WTC11 (cell line): Measurements from ENCODE around the gene KCNMA1.

Source experiments
- SP1 ChIP-seq: sonication (generic); formaldehyde crosslinking; conservative IDR thresholded peaks from 2 replicates; pipeline ENCODE4 v1.8.1; 2022; ENCODE audit warnings: missing genetic modification reagents
- TF ChIP-seq, protein P1 (sequence below): fragments of 200-600 bp; IDR thresholded peaks from 2 replicates; pipeline ENCODE4 v1.8.0; 2022; ENCODE audit warnings: antibody characterized with exemption

DNA sequence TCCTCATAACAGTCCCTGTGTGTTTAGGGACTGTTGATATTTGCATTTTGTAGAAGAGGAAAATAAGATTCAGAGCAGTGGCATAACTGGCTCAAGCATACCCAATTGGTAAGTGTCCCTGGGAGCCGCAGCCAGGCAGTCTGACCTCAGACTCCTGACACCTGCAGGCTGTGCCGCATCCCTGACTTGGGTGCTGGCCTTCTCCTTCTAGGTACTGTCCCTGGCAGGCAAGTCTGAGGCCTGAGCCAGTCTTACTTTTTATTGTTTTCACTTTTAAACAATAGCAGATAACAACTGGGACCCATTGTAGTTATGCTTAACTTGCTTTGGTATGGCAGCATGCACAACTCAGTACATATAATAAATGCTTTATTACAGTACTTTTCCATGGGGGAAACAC lies 717.0 kb downstream of the KCNMA1 start:
- TF ChIP-seq, protein P1, sequence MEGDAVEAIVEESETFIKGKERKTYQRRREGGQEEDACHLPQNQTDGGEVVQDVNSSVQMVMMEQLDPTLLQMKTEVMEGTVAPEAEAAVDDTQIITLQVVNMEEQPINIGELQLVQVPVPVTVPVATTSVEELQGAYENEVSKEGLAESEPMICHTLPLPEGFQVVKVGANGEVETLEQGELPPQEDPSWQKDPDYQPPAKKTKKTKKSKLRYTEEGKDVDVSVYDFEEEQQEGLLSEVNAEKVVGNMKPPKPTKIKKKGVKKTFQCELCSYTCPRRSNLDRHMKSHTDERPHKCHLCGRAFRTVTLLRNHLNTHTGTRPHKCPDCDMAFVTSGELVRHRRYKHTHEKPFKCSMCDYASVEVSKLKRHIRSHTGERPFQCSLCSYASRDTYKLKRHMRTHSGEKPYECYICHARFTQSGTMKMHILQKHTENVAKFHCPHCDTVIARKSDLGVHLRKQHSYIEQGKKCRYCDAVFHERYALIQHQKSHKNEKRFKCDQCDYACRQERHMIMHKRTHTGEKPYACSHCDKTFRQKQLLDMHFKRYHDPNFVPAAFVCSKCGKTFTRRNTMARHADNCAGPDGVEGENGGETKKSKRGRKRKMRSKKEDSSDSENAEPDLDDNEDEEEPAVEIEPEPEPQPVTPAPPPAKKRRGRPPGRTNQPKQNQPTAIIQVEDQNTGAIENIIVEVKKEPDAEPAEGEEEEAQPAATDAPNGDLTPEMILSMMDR = no peak
- no peak for TF ChIP-seq SP1
